ENCODE measurements around the gene NFKBIB. TPM values are rescaled to one million over a fixed set of nuclear protein-coding genes. Genes with fewer than 3 reads are reported as not detected.

NFKBIB gene
- total RNA-seq, 1 donor from 2014 or later: 18.0 TPM

GRCh38 chr19:38913958-38914357 is 14.2 kb downstream of the NFKBIB start:
- DNase-seq (ENCODE audit: extremely low spot score, unreplicated experiment): no peak
- no peaks in the 10 kb centered on the region for H3K27me3 Mint-ChIP-seq (ENCODE audit: unreplicated experiment)
- no peak for TF ChIP-seq CTCF (IDR thresholded peaks at IDR 0.05)
- H3K27ac Mint-ChIP-seq (ENCODE audit: unreplicated experiment): no peak overlapping the region
- H3K9me3 Mint-ChIP-seq (ENCODE audit: unreplicated experiment): no peaks in the 10 kb centered on the region
- no peaks in the 10 kb centered on the region for H3K36me3 Mint-ChIP-seq (ENCODE audit: unreplicated experiment)
- H3K4me1 Mint-ChIP-seq (ENCODE audit: unreplicated experiment): no peaks in the 10 kb centered on the region
- H3K4me3 Mint-ChIP-seq (ENCODE audit: unreplicated experiment): no peak overlapping the region

GRCh38 chr19:38915329-38916321 is 15.9 kb downstream of the NFKBIB start:
- no peak for TF ChIP-seq CTCF (IDR thresholded peaks at IDR 0.05)
- Mint-ChIP-seq H3K27me3 (ENCODE audit: unreplicated experiment) (no peaks in the 10 kb centered on the region), H3K36me3 (ENCODE audit: unreplicated experiment) (no peaks in the 10 kb centered on the region), H3K4me3 (ENCODE audit: unreplicated experiment) (no peak overlapping the region), H3K9me3 (ENCODE audit: unreplicated experiment) (no peaks in the 10 kb centered on the region), H3K27ac (ENCODE audit: unreplicated experiment) (no peak overlapping the region), H3K4me1 (ENCODE audit: unreplicated experiment) (no peaks in the 10 kb centered on the region)
- no peak for DNase-seq (ENCODE audit: extremely low spot score, unreplicated experiment)

- Mint-ChIP-seq H3K4me3 (ENCODE audit: unreplicated experiment) (no peak overlapping the region), H3K27me3 (ENCODE audit: unreplicated experiment) (no peaks in the 10 kb centered on the region), H3K36me3 (ENCODE audit: unreplicated experiment) (peaks cover 1% of the 10 kb centered on the region), H3K27ac (ENCODE audit: unreplicated experiment) (no peak overlapping the region), H3K9me3 (ENCODE audit: unreplicated experiment) (no peaks in the 10 kb centered on the region), H3K4me1 (ENCODE audit: unreplicated experiment) (no peaks in the 10 kb centered on the region)
- no peak for DNase-seq (ENCODE audit: extremely low spot score, unreplicated experiment)
- no peak for TF ChIP-seq CTCF (IDR thresholded peaks at IDR 0.05)
Observed at GRCh38 chr19:38917516-38917915, 17.7 kb downstream of the NFKBIB start.

- DNase-seq (ENCODE audit: extremely low spot score, unreplicated experiment): no peak
- Mint-ChIP-seq H3K36me3 (ENCODE audit: unreplicated experiment) (peaks cover 2% of the 10 kb centered on the region), H3K9me3 (ENCODE audit: unreplicated experiment) (no peaks in the 10 kb centered on the region), H3K27ac (ENCODE audit: unreplicated experiment) (no peak overlapping the region), H3K4me1 (ENCODE audit: unreplicated experiment) (no peaks in the 10 kb centered on the region), H3K4me3 (ENCODE audit: unreplicated experiment) (no peak overlapping the region), H3K27me3 (ENCODE audit: unreplicated experiment) (no peaks in the 10 kb centered on the region)
- no peak for TF ChIP-seq CTCF (IDR thresholded peaks at IDR 0.05)
Observed at GRCh38 chr19:38917921-38918491, 18.2 kb downstream of the NFKBIB start.

GRCh38 chr19:38918526-38918925 is 18.8 kb downstream of the NFKBIB start:
- Mint-ChIP-seq H3K27ac (ENCODE audit: unreplicated experiment) (no peak overlapping the region), H3K36me3 (ENCODE audit: unreplicated experiment) (peaks cover 2% of the 10 kb centered on the region), H3K27me3 (ENCODE audit: unreplicated experiment) (no peaks in the 10 kb centered on the region), H3K4me1 (ENCODE audit: unreplicated experiment) (no peaks in the 10 kb centered on the region), H3K4me3 (ENCODE audit: unreplicated experiment) (no peak overlapping the region), H3K9me3 (ENCODE audit: unreplicated experiment) (no peaks in the 10 kb centered on the region)
- TF ChIP-seq CTCF (IDR thresholded peaks at IDR 0.05): no peak
- DNase-seq (ENCODE audit: extremely low spot score, unreplicated experiment): no peak
